Forelimb muscle (tissue), 1 donor: ENCODE results near the gene NBR1. TPM values are rescaled to one million over a fixed set of nuclear protein-coding genes. Genes with fewer than 3 reads are reported as not detected.
"Not testable (repeated sequence)": the region's sequence is repeated elsewhere in the genome, so short reads cannot be mapped to it uniquely, and the experiment has no call there.

ENCODE experiments used
- DNase-seq: peaks from one replicate; pipeline ENCODE4 v3.0.0-alpha.2; 2013; ENCODE audit warnings: low read depth
- polyA plus RNA-seq: library from polyadenylated mRNA; unstranded; fragments of 120-200 nt; gene quantifications from one replicate; pipeline ENCODE4 v1.2.1, GENCODE V29; 2013; ENCODE audit not compliant: insufficient read length

The NBR1 gene
- polyA plus RNA-seq, 1 donor, result 57.5 TPM

- no peak for DNase-seq
These were observed 41.9 kb downstream of the NBR1 start for GRCh38 chr17:43212641-43213490.

GRCh38 chr17:43213545-43213944 is 42.5 kb downstream of the NBR1 start:
- DNase-seq, result no peak

GRCh38 chr17:43215341-43215740 is 44.3 kb downstream of the NBR1 start:
- no peak for DNase-seq

GRCh38 chr17:43216369-43216761 is 45.4 kb downstream of the NBR1 start:
- no peak for DNase-seq

- no peak for DNase-seq
These were observed 46.0 kb downstream of the NBR1 start for GRCh38 chr17:43216762-43217613.

GRCh38 chr17:43217614-43218087 is 46.6 kb downstream of the NBR1 start:
- no peak for DNase-seq

GRCh38 chr17:43219001-43219400 is 48.0 kb downstream of the NBR1 start:
- DNase-seq, result no peak

- DNase-seq, result no peak
These were observed 48.8 kb downstream of the NBR1 start for GRCh38 chr17:43219746-43220380.

GRCh38 chr17:43220511-43221125 is 49.6 kb downstream of the NBR1 start:
- DNase-seq, result no peak

GRCh38 chr17:43224146-43224705 is 53.2 kb downstream of the NBR1 start:
- no peak for DNase-seq

GRCh38 chr17:43226393-43226792 is 55.4 kb downstream of the NBR1 start:
- DNase-seq, result no peak

- DNase-seq, result not testable (repeated sequence)
These were observed 57.2 kb downstream of the NBR1 start, which contains the start of gene CCDC200 for GRCh38 chr17:43228020-43228782. Gene CCDC200, minus strand, starts transcription at chr17:43228623. Its CDS starts 69 bp downstream, at chr17:43228554.

- DNase-seq, result not testable (repeated sequence)
These were observed 60.4 kb downstream of the NBR1 start for GRCh38 chr17:43231205-43232020.

- DNase-seq, result not testable (repeated sequence)
These were observed 61.1 kb downstream of the NBR1 start for GRCh38 chr17:43232021-43232699.

GRCh38 chr17:43233263-43233662 is 62.2 kb downstream of the NBR1 start:
- not testable (repeated sequence) for DNase-seq

- not testable (repeated sequence) for DNase-seq
These were observed 62.9 kb downstream of the NBR1 start, which contains the start of gene RNU2-1 for GRCh38 chr17:43233877-43234276. Gene RNU2-1, minus strand, starts transcription at chr17:43233977.

- not testable (repeated sequence) for DNase-seq
These were observed 68.6 kb downstream of the NBR1 start for GRCh38 chr17:43239597-43239996.

- DNase-seq, result not testable (repeated sequence)
These were observed 69.8 kb downstream of the NBR1 start for GRCh38 chr17:43240596-43241352.
